Ovary (tissue), 9 donors: ENCODE data around the gene POMP. TPM values are rescaled to one million over a fixed set of nuclear protein-coding genes. Genes with fewer than 3 reads are reported as not detected.

ENCODE experiments used
- DNase-seq, 5 donors: peaks; one replicate each; pipeline ENCODE4 v3.0.0-alpha.2; 2019 to 2020
- H3K27ac ChIP-seq, 2 donors: fragments of 200-600 bp; one replicate each; pipeline versions ENCODE4 v1.5.1 to v1.8.0; 2019 to 2022
- H3K27me3 ChIP-seq: fragments of 200-600 bp; one replicate; pipeline ENCODE4 v1.8.0; 2022
- H3K36me3 ChIP-seq: fragments of 200-600 bp; sonication (generic); one replicate; pipeline ENCODE4 v1.5.1; 2019
- H3K4me1 ChIP-seq: one replicate; pipeline ENCODE4 v1.8.1; 2013; ENCODE audit warnings: mild to moderate bottlenecking, moderate library complexity; ENCODE audit not compliant: insufficient read depth
- H3K4me3 ChIP-seq: fragments of 200-600 bp; sonication (generic); one replicate; pipeline ENCODE4 v1.5.1; 2017
- H3K9me3 ChIP-seq, 2 donors: fragments of 200-600 bp in 1 of 2; sonication (generic) in 1 of 2; one replicate each; pipeline versions ENCODE4 v1.5.1 to v1.8.1; 2013 to 2019; ENCODE audit warnings: mild to moderate bottlenecking in 1 of 2, moderate library complexity in 1 of 2
- EP300 ChIP-seq: sonication (generic); formaldehyde crosslinking; IDR thresholded peaks from one replicate; pipeline ENCODE4 v1.6.1; 2017; ENCODE audit warnings: antibody characterized with exemption
- POLR2A ChIP-seq: fragments of 450-650 bp; IDR thresholded peaks from one replicate; pipeline ENCODE4 v1.6.1; 2017; ENCODE audit warnings: antibody characterized with exemption, mild to moderate bottlenecking, moderate library complexity
- WGBS, 3 donors: extraction: QIAGEN DNeasy Blood & Tissue Kit in 1 of 3; methylation state at CpG; one replicate each; pipeline versions ENCODE4 v1.1.5 to v1.1.7; 2013 to 2017; 5-methylcytosine and 5-hydroxymethylcytosine counted together
- intact Hi-C, 4 donors: fragments of 100-400 bp; cut with DNase I; formaldehyde crosslinking; loops; one replicate each; pipeline versions ENCODE4 v1.11.0 to v1.15.1; 2022 to 2023
- polyA plus RNA-seq, 2 donors: library from polyadenylated mRNA; stranded (reverse); fragments of 200-250 nt in 1 of 2; fragments of 350-450 nt in 1 of 2; fragmentation: Illumina TruSeq in 1 of 2; extraction: RNeasy Lipid Tissue Mini Kit (QIAGEN cat#74804) in 1 of 2; gene quantifications; one replicate each; pipeline ENCODE4 v1.2.3, GENCODE V29; 2013 to 2014
- total RNA-seq, 7 donors: library from RNA; depleted of rRNA in 2 of 7; stranded (reverse); fragments of >200 nt in 2 of 7; fragmentation: NEBNext Ultra II Directional in 3 of 7; extraction: Animal tissue kit (Norgen Biotek cat#: 25700) in 3 of 7; gene quantifications; one replicate each; pipeline versions ENCODE4 v1.1.0 to v1.2.4, GENCODE V29; 2016 to 2023
- TF ChIP-seq, protein P1 (sequence below), 3 donors: fragments of 450-650 bp in 2 of 3; fragments of 200-600 bp in 1 of 3; IDR thresholded peaks; one replicate each; pipeline versions ENCODE4 v1.5.1 to v1.8.0; 2016 to 2022; ENCODE audit warnings: antibody characterized with exemption in 3 of 3, mild to moderate bottlenecking in 1 of 3
- donor health status: DM: no; HTN: no; CAD: no; lungs with moderate emphysema.
- donor health status: DM: no; HTN: no; CAD: no.
- donor health status: Bipolar disorder and iron deficiency.
- donor health status: DM: yes; HTN: yes; CAD: no.
- donor health status: DM: no; HTN: no; CAD: no.
- donor health status: DM: yes; HTN: yes; CAD: no.

Gene POMP
- total and polyA plus RNA-seq, 9 donors: 28.5 to 53.8 (median 34.2) TPM

DNA sequence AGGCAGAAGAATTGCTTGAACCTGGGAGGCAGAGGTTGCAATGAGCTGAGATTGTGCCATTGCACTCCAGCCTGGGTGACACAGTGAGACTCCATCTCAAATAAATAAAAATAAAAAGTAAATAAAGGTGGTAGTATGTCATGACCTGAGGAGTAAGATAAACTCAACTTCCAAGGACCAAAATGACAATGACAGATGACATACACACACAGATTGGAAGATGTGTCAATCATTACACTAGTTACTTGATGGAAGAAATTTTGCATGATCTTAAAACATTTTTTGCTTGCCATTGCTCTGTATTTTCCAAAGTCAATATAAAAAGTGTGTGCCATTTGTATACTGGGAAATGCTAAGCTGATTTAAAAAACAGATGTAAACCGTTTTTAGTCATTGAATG lies 55.7 kb downstream of the POMP start:
- H3K4me3 ChIP-seq: no peak overlapping the region
- TF ChIP-seq POLR2A (no peak), EP300 (no peak)
- TF ChIP-seq, protein P1, sequence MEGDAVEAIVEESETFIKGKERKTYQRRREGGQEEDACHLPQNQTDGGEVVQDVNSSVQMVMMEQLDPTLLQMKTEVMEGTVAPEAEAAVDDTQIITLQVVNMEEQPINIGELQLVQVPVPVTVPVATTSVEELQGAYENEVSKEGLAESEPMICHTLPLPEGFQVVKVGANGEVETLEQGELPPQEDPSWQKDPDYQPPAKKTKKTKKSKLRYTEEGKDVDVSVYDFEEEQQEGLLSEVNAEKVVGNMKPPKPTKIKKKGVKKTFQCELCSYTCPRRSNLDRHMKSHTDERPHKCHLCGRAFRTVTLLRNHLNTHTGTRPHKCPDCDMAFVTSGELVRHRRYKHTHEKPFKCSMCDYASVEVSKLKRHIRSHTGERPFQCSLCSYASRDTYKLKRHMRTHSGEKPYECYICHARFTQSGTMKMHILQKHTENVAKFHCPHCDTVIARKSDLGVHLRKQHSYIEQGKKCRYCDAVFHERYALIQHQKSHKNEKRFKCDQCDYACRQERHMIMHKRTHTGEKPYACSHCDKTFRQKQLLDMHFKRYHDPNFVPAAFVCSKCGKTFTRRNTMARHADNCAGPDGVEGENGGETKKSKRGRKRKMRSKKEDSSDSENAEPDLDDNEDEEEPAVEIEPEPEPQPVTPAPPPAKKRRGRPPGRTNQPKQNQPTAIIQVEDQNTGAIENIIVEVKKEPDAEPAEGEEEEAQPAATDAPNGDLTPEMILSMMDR (IDR thresholded peaks at IDR 0.05): no peak
- no peaks in the 10 kb centered on the region for H3K36me3 ChIP-seq
- H3K27ac ChIP-seq: no peak overlapping the region
- no peaks in the 10 kb centered on the region for H3K27me3 ChIP-seq
- DNase-seq: no peak
- intact Hi-C loops: no loop called here
- no peaks in the 10 kb centered on the region for H3K9me3 ChIP-seq
- 92 to 98% (median 97%) methylated on average over 1 of the region's 1 CpG for WGBS, 3 donors
- H3K4me1 ChIP-seq: no peaks in the 10 kb centered on the region

DNA sequence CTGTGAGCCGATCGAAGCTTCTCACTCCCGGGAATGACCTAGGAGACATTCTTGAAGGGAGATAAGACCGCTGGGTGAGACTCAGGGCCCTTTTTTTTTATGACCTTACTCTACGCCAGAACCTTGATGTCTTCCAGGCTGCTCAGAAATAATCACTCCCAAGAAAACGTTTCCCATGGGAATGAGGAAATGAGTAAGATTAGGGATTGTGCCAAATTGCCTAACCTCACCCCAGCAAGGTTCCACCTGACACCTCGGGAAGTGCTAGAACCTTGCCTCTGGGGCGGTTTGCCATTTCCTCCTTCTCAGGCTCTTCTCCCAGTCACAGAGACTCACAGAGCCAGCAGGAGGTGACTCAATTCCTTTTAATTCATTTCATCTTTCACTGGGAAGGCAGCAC lies 57.6 kb downstream of the POMP start:
- H3K27ac ChIP-seq: no peak overlapping the region
- DNase-seq: peak in 3 of 5 donors; percentile 22 to 38 (median 26)
- H3K9me3 ChIP-seq: no peaks in the 10 kb centered on the region
- no peak overlapping the region for H3K4me3 ChIP-seq
- no peaks in the 10 kb centered on the region for H3K27me3 ChIP-seq
- intact Hi-C loops: no loop called here
- TF ChIP-seq EP300: no peak
- TF ChIP-seq POLR2A: no peak
- TF ChIP-seq, protein P1 (IDR thresholded peaks at IDR 0.05): no peak
- H3K4me1 ChIP-seq: no peaks in the 10 kb centered on the region
- WGBS, 3 donors: 15 to 17% (median 16%) methylated on average over 8 of the region's 8 CpGs
- no peaks in the 10 kb centered on the region for H3K36me3 ChIP-seq

DNA sequence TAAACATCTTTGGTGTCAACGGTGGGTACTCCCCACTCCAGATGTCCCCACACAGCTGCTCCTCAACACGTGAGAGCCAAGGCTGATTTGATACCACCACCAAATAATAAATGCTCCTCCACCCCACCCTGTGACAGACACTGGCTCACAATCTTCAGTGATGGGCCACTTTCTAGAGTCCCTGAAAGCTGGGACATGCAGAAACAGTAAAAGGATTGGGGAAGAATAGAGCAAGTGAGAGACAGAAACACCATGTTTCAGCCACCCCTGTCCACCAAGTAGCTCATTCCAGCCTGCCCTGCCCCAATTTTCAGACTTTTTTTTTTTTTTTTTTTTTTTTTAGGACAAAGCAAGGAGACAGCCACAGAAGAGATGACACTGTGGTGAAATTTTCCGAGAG lies 58.2 kb downstream of the POMP start:
- WGBS, 3 donors: 63 to 82% (median 64%) methylated on average over 3 of the region's 3 CpGs
- intact Hi-C loops: no loop called here
- no peak for DNase-seq
- Histone ChIP-seq H3K27me3 (no peaks in the 10 kb centered on the region), H3K4me3 (no peak overlapping the region), H3K9me3 (no peaks in the 10 kb centered on the region), H3K27ac (no peak overlapping the region), H3K36me3 (no peaks in the 10 kb centered on the region), H3K4me1 (no peaks in the 10 kb centered on the region)
- TF ChIP-seq EP300 (no peak), POLR2A (no peak)
- TF ChIP-seq, protein P1 (IDR thresholded peaks at IDR 0.05): no peak

DNA sequence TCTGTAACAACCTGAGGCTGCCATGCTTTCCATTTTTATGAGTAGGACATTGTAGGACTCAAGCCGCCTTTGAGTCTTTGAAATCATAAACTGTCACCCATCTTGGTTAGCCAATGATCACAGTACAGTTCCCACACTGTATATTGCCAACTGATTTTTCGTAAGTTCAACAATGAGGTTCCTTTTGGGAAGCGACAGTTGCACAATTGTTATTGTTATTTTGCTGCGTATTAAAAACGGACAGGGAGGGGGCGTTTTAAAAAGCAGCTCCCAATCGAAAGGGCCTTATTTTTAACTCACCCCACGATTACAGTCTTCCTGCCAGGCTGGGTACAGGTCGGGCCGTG lies 59.2 kb downstream of the POMP start:
- Histone ChIP-seq H3K36me3 (no peaks in the 10 kb centered on the region), H3K4me3 (peak overlapping the region; percentile 80), H3K9me3 (no peaks in the 10 kb centered on the region), H3K27me3 (no peaks in the 10 kb centered on the region), H3K4me1 (no peaks in the 10 kb centered on the region), H3K27ac (peak overlapping the region; percentile 46 to 78)
- 4 to 8% (median 5%) methylated on average over 10 of the region's 10 CpGs for WGBS, 3 donors
- intact Hi-C loops: no loop called here
- TF ChIP-seq POLR2A (no peak), EP300 (peak; percentile 14)
- no peak for DNase-seq

- no peaks in the 10 kb centered on the region for H3K36me3 ChIP-seq
- peak within 1 kb of the TSS; percentile 46 to 78 for H3K27ac ChIP-seq
- H3K9me3 ChIP-seq: no peaks in the 10 kb centered on the region
- H3K4me1 ChIP-seq: no peaks in the 10 kb centered on the region
- 0 to 1% (median 0%) methylated on average over 45 to 78 of the region's 78 CpGs for WGBS, 3 donors
- H3K27me3 ChIP-seq: no peaks in the 10 kb centered on the region
- TF ChIP-seq, protein P1 (IDR thresholded peaks at IDR 0.05): peak in 2 of 3 donors; percentile 15 to 18
- no peak for TF ChIP-seq EP300
- peak; percentile 31 for TF ChIP-seq POLR2A
- intact Hi-C loops: no loop called here
- peak within 1 kb of the TSS; percentile 80 for H3K4me3 ChIP-seq
- peak; percentile 98 to 99 (median 98) for DNase-seq
Measured at GRCh38 chr13:28718543-28719226, 59.8 kb downstream of the POMP start, which contains the start of gene SLC46A3. SLC46A3 (minus strand) TSS chr13:28718970; CDS start chr13:28717998, 972 bp downstream.
